Lung (tissue), 12 donors: ENCODE data around the gene SULF2. TPM values are rescaled to one million over a fixed set of nuclear protein-coding genes. Genes with fewer than 3 reads are reported as not detected.
A peak's percentile ranks its signal among the peaks of the same experiment; 100 is the strongest.

Experiments used
- ATAC-seq: fragments of 200-7000 bp; cut with Tn5 transposase; one replicate; pipeline ENCODE4 v1.9.1; 2020; ENCODE audit warnings: moderate number of reproducible peaks; ENCODE audit not compliant: insufficient read depth, low FRiP score
- DNase-seq, 3 donors: peaks; one replicate each; pipeline ENCODE4 v3.0.0-alpha.2; 2013 to 2017
- H3K27ac ChIP-seq, 2 donors: one replicate each; pipeline ENCODE4 v1.5.1; 2013; ENCODE audit warnings: mild to moderate bottlenecking in 2 of 2, moderate library complexity in 2 of 2, control low read depth in 1 of 2, inconsistent platforms in 1 of 2, low read depth in 1 of 2, low read length in 1 of 2
- H3K27me3 ChIP-seq, 3 donors: one replicate each; pipeline ENCODE4 v1.5.1; 2013; ENCODE audit warnings: low read length in 2 of 3; ENCODE audit not compliant: control insufficient read depth in 3 of 3, insufficient read depth in 3 of 3
- H3K36me3 ChIP-seq, 4 donors: one replicate each; pipeline ENCODE4 v1.5.1; 2013; ENCODE audit warnings: low read length in 4 of 4, mild to moderate bottlenecking in 1 of 4, moderate library complexity in 1 of 4; ENCODE audit not compliant: control insufficient read depth in 4 of 4, insufficient read depth in 4 of 4
- H3K4me1 ChIP-seq, 5 donors: one replicate each; pipeline ENCODE4 v1.5.1; 2013; ENCODE audit warnings: low read length in 5 of 5, mild to moderate bottlenecking in 2 of 5, moderate library complexity in 1 of 5; ENCODE audit not compliant: control insufficient read depth in 5 of 5, insufficient read depth in 5 of 5
- H3K4me3 ChIP-seq: one replicate; pipeline ENCODE4 v1.5.1; 2013; ENCODE audit warnings: mild to moderate bottlenecking, control low read depth, moderate library complexity
- H3K9ac ChIP-seq, 2 donors: one replicate each; pipeline ENCODE4 v1.5.1; 2013; ENCODE audit warnings: low read length in 2 of 2, control low read depth in 1 of 2; ENCODE audit not compliant: insufficient read depth in 1 of 2
- H3K9me3 ChIP-seq, 4 donors: one replicate each; pipeline ENCODE4 v1.5.1; 2013; ENCODE audit warnings: low read length in 3 of 4, mild to moderate bottlenecking in 1 of 4, moderate library complexity in 1 of 4; ENCODE audit not compliant: control insufficient read depth in 4 of 4, insufficient read depth in 3 of 4
- WGBS, 2 donors: extraction: QIAGEN DNeasy Blood & Tissue Kit; methylation state at CpG; one replicate each; pipeline ENCODE4 v1.1.7; 2013; 5-methylcytosine and 5-hydroxymethylcytosine counted together
- polyA plus RNA-seq, 2 donors: library from polyadenylated mRNA; stranded (reverse); fragments of 200-250 nt; gene quantifications; one replicate each; pipeline ENCODE4 v1.2.1, GENCODE V29; 2013
- total RNA-seq, 2 donors: library from RNA; depleted of rRNA in 1 of 2; stranded (reverse); fragments of >200 nt in 1 of 2; gene quantifications; one replicate each; pipeline ENCODE4 v1.2.1, GENCODE V29; 2014 to 2021
- TF ChIP-seq, protein P1 (sequence below): IDR thresholded peaks from 2 replicates; pipeline ENCODE4 v1.5.1; 2012; ENCODE audit warnings: mild to moderate bottlenecking; ENCODE audit errors: control extremely low read depth, extremely low read depth
- donor health status: control.
- donor health status: control.
- donor health status: Bipolar disorder and iron deficiency.
- donor health status: healthy.
- donor health status: DM: yes; HTN: yes; CAD: no.

Gene SULF2
- total and polyA plus RNA-seq, 4 donors = 17.7 to 42.4 (median 23.6) TPM

GRCh38 chr20:47684306-47685080, 100.8 kb downstream of the SULF2 start:
- no peak overlapping the region for H3K9ac ChIP-seq
- no peak overlapping the region for H3K4me3 ChIP-seq
- H3K9me3 ChIP-seq = peaks cover 0 to 2% (median 0%) of the 10 kb centered on the region in 4 donors
- no peaks in the 10 kb centered on the region for H3K36me3 ChIP-seq
- H3K4me1 ChIP-seq = peaks cover 0 to 14% (median 6%) of the 10 kb centered on the region in 5 donors
- no peak for DNase-seq
- 88 to 91% methylated on average over 26 of the region's 26 CpGs for WGBS, 2 donors
- H3K27ac ChIP-seq = no peak overlapping the region
- no peak for ATAC-seq
- TF ChIP-seq, protein P1, sequence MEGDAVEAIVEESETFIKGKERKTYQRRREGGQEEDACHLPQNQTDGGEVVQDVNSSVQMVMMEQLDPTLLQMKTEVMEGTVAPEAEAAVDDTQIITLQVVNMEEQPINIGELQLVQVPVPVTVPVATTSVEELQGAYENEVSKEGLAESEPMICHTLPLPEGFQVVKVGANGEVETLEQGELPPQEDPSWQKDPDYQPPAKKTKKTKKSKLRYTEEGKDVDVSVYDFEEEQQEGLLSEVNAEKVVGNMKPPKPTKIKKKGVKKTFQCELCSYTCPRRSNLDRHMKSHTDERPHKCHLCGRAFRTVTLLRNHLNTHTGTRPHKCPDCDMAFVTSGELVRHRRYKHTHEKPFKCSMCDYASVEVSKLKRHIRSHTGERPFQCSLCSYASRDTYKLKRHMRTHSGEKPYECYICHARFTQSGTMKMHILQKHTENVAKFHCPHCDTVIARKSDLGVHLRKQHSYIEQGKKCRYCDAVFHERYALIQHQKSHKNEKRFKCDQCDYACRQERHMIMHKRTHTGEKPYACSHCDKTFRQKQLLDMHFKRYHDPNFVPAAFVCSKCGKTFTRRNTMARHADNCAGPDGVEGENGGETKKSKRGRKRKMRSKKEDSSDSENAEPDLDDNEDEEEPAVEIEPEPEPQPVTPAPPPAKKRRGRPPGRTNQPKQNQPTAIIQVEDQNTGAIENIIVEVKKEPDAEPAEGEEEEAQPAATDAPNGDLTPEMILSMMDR = no peak
- no peaks in the 10 kb centered on the region for H3K27me3 ChIP-seq

- H3K27ac ChIP-seq = no peak overlapping the region
- 88 to 90% methylated on average over 19 of the region's 19 CpGs for WGBS, 2 donors
- H3K36me3 ChIP-seq = no peaks in the 10 kb centered on the region
These were observed 102.4 kb downstream of the SULF2 start for GRCh38 chr20:47682916-47683315.

DNA sequence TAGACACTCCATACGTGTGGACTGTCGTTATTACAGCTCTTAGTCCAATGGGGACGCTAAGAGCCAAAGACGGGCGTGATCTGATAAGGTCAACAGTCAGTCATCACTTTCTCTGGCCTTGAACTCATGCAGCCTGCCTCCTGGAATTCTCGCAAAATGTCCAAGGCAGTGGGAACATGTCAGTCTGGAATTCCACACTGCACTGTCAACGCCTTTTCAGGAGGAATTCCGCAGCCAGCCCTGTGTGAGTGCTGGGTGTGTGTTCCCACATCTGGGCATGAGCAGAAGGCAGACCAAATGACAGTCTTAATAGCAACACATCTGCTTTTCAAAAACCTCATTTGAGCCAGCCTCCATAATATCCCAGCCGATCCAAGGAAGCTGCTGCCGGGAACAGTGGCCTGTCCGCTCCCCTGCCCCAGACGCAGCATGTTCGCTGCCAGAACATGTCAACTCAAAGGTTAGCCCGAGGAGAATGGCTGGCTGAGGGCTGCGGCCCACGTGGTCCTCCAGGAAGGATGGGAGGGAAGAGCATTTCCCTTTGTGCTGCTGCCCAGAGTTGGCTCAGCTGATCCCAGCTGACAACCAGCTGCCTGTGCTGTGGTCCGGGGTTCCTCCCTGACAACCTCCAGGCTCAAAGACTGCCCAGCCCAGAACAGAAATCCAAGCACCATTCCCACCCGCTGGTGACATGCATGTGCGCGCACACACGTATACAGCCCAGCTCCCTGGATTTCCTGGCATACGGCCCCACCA, 103.1 kb downstream of the SULF2 start:
- WGBS, 2 donors = 49 to 74% methylated on average over 22 of the region's 22 CpGs

More at GRCh38 chr20:47682916-47683315, 102.4 kb downstream of the SULF2 start:
- H3K4me1 ChIP-seq = peaks cover 0 to 14% (median 11%) of the 10 kb centered on the region in 5 donors
- no peak for DNase-seq
- no peaks in the 10 kb centered on the region for H3K9me3 ChIP-seq
- TF ChIP-seq, protein P1 = no peak
- no peak overlapping the region for H3K4me3 ChIP-seq
- no peaks in the 10 kb centered on the region for H3K27me3 ChIP-seq
- no peak for ATAC-seq
- H3K9ac ChIP-seq = no peak overlapping the region

More for the DNA sequence above, 103.1 kb downstream of the SULF2 start:
- TF ChIP-seq, protein P1 = no peak
- Histone ChIP-seq H3K9me3 (no peaks in the 10 kb centered on the region), H3K36me3 (no peaks in the 10 kb centered on the region), H3K9ac (no peak overlapping the region), H3K27me3 (no peaks in the 10 kb centered on the region), H3K4me1 (peaks cover 0 to 14% (median 11%) of the 10 kb centered on the region in 5 donors), H3K4me3 (no peak overlapping the region), H3K27ac (peak overlapping the region in 1 of 2 donors; percentile 42)
- DNase-seq = peak; percentile 88 to 93 (median 90)
- ATAC-seq = peak; percentile 37
